GM18868 (cell line): ENCODE results near the gene PASD1.
A peak's percentile ranks its signal among the peaks of the same experiment; 100 is the strongest.

Source experiments
- ATAC-seq: cut with Tn5 transposase; IDR thresholded peaks from one replicate; pipeline ENCODE4 v1.9.1; 2021; ENCODE audit warnings: mild to moderate bottlenecking, moderate library complexity; ENCODE audit not compliant: unreplicated experiment

Gene PASD1

DNA sequence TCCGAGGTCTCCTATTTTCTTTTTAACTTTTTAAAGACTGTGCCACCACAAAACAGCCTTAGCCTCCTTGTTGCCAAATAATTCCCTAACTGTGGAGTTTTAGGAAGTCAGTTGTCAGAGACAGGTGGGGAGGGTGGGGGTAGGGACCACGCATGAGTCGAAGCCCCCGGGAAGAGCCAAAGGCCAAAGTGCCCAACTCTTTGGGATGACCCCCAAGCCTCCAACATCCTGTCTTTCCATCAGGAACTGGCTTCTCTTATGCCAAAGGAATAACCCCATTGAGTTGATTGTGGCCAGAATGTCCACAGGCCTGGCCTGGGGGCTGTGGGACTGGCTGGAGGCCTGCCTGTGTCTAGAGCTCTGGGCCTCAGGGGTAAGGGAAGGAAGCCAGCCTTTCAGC is 137.6 kb downstream of the PASD1 start:
- ATAC-seq, result no peak

DNA sequence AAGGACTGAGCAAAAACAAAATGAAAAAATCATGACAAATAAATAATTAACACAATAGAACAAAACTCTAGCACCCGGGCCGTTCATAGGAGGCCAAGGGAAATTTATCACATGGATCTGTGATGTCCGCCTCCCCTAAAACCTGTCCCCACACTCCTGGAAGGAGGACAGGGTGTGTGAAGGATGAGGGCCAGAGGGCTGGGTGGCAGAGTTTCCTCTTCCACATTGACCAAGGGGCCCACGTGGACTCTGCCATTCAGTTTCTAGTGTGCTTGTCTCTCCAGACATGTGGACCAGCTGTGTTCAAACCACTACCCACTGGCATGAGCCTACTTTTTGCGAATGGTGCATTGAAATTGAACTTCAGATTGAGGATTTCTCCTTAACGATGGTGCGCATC is 138.1 kb downstream of the PASD1 start:
- no peak for ATAC-seq

DNA sequence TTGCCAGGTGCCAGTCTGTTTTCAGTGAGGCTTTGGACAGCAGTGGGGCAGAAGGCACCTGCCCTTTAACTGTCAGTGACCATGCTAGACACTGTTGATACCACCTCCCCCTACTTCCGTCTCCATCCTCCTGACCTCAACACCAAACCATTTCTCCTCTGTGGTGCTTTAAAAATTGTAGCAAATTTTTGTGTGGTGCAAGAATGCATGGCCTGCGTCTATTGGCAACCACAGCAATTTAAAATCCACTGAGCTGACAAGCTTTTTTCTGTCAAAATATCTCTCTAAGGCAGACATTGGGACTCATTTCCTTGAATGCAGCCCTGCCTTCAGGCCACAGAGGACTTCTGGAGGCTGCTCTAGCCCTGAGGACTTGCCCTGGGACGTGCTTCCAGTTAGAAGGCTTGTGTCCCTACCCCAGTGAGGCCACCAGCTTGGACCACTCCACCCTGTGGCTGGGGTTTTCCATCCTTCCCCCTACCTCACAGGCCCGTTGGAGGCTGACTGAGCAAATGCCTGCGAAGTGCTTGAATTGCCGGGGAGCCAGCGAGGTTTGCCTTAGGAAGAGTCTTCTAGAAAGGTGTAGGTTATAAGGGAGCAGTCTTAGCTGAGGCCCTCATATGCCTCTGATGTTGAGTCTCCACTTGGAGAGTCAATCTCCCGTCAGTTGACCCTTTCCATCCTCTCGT is 138.7 kb downstream of the PASD1 start:
- ATAC-seq, result no peak

DNA sequence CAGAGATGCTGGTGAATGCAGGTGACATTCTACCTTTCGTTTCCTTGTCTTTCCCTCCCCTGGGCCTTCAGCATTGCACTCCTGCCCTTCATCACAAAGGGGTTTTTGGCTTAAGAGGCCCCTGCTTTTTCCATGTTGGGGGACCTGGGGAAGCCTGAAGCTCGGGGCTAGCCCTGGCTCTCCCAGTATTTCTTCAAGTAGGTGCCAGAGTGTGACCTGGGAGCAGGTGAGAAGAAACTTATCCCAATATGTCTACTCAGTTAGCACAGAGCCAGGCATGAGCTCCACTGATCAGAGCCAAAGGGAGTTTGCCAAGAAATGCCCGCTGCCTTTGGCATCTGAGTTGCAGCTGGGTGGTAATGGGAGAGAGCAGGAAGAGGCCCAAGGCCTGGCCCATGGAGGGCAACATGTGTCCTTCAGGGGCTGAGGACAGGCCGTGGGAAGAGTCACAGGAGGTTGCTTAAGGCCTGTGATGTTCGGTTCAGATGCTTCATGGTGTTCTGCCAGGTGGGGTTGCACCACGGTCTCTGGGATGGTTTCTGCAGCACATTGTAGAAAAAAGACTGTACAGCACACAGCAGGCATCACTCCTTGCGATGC is 139.4 kb downstream of the PASD1 start:
- ATAC-seq, result no peak

DNA sequence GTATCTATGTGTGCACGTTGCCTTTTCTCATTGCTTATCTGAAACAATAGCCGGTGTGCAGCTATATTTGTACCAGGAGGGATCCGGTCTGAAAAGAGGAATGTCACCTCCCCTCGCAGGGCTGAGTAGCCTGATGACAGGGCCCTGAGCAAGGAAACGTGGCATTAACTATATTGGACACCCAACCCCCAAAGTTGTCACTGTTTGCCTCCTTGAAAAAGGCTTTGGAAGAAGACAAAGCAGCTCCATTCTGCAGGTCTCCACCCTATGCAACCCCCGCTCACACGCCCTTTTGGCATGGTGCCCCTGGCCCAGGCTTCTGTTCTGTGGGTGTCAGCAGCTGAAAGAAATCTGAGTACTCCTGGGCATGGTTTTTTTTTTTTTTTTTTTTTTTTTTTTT is 140.0 kb downstream of the PASD1 start:
- no peak for ATAC-seq

DNA sequence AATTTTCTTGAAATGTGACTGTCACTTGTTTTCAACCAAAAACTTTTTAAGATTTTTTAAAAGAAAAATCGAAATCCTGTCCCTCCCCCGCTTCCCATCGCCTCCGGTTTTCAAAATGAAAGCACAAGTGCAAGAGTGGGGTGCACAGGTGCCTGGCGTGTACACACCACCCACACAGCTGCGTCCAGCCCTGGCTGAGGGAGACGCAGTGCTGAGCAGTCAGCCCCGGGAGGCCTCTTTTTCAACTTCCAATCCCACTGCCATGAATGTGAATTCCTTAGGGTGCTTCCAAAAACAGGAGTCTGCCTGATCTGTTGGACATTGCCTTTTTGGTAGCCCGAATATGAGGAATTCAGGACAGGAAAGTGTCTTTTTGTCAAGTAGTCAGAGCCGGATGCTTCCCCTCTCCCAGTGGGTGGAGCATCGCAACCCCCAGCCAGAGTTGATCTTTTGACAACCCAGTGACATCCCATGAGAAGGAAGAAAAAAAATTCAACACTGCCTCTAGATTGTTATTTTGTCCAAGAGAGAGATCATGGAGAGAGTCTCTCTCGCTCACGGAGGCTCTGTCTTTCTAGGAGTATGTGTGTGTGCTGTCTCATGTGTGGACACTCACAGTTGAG is 140.7 kb downstream of the PASD1 start:
- no peak for ATAC-seq

DNA sequence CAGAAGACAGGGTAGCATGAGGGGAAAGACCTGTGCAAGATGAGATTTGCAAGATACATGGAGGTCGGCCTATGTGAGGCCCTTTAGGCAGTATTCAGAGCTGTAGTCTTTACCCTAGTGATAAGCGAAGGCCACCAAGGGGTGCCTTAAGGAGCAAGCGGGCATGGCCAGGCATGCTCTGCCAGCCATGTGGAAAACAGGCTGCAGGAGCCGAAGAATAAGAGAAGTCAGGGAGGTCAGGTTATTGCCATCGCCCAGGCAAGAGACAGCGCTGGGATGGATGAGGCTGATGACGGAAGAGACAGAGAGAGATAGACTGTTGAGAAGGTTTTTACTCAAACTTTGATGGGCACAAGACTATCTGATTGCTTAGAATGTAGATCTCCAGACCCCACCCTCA is 145.3 kb downstream of the PASD1 start:
- ATAC-seq, result no peak

DNA sequence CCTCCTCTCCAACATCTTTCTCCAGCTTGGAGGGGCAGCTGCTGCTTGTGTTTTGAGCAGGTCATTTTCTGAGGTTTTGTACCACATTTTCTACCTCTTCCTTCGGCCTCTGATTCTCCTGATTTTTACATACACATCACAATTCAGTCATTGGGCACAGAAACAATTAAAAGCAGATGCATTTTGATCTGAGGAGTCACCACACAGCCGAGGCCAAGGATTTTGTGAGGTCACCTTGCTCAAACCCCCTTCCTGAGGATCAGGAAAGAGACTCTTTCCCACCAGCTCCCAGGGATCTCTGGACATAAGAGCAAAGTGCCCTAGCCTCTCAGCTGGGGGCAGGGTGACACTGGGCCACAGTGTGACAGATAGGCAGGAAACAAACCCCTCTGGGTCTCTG is 147.0 kb downstream of the PASD1 start:
- no peak for ATAC-seq

DNA sequence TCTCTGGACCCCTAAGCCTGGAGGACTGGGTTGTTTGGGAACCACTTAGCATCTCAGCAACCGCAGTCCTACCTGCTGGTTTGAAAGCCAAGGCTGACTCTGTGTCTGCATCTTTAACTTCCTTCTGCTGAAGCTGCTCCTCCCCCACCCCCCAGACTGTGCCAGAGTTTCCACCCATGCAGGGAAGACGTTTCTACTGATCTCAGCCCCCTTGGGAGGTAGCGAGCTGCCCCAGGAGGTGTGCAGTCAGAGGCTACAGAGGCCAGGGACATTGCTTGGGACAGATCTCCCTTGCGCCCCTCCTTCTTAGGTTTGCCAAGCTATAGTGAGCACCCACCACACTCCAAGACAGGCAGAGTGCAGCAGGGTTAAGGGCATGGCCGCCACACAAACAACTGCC is 147.7 kb downstream of the PASD1 start:
- no peak for ATAC-seq

DNA sequence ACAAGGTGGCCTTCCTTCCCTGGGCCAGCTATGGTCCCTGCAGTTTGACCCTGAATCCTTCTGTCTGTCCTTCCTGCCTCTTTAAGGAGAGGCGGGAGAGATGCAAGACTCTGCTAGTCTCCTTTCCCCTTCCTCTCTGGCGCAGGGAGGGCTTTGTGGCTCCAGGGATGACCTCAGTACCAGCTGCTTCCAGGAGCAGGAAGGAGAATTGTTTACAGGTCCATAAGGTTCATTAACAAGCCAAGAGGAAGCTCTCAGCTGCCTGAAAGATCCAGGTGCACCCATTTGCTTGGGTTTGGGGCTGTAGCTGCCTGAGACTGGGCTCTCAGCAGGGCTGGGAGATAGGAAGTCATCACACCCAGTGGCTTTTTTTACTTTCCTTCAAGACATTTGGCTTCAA is 148.3 kb downstream of the PASD1 start:
- no peak for ATAC-seq

DNA sequence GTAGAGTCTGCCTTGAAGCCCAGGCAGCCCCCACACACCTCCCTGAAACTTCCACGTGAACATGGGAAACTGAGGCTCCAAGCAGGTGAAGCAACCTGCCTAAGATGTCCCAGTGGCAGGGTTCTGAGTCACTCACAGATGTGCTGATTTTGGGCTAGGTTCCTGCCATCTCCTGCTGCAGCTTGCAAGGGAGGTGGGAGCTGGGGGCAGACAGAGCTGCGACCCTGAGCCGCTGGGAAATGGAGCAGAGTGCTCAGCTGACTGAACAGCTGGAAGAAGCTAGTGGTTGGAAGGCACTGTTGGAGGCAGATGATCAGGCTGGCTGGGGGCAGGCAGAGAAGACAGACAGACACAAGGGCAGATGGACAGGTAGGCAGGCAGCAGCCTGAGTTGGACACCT is 148.8 kb downstream of the PASD1 start:
- no peak for ATAC-seq

DNA sequence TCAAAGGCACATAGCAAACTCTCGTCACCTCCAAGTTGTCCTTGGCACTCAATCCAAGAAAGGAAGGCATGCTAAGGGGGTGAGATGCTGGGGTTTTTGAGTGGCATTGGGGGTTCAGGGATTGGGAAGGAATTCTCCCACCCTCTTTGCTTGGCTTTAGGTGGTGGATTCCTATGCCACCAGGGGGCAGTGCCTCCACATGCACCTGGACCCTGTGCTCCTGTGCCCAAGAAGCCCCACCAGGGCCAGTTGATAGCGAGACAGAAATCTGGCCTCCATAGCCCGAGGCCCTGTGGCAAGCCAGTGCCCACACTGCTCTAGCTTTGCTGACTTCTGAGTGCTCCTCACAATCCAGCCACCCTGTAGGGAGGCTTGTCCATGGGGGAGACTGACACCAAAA is 150.4 kb downstream of the PASD1 start:
- peak; percentile 52 for ATAC-seq

DNA sequence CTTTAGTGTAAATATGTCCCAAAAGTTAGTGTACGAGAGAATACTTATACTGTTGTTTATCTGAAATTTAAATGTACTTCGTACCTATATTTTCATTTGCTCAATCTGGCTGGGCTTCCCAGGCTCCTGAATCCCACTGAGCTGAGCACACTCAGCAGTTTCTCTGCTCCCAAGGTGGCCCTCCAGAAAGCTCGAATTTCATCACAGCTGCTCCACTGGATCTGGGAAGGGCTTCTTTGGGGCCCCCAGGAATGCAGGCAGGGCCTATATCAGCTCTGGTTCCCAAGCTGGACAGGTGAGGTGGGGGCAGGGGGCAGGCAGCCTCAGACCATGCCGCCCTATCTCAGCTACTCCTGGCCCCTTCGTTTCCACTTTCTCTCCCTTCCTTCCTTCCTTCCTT is 150.9 kb downstream of the PASD1 start:
- ATAC-seq, result no peak

DNA sequence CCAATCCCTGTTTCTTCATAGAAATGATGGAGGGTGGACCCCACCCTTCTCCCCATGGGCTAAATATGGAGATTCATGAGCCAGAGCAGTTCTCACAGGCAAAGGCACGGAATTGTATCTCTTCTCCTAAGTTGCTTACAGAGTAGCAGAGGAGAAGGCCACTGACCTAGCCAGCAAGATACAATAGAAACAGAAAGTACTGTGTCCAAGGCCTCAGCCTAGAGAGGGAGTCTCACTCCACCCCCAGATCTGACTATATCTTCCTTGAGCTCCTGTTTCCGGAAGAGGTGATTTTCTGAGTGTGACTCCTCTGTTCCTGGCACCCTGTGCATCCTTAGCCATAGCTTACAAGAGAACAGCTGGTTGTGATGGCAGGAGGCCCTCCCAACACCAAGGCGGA is 152.3 kb downstream of the PASD1 start, which contains the start of gene FATE1:
TSS of gene FATE1 (plus strand) at position 284 of the 400 bp plus-strand sequence. CDS start at position 369, 85 bp downstream.
- no peak for ATAC-seq

DNA sequence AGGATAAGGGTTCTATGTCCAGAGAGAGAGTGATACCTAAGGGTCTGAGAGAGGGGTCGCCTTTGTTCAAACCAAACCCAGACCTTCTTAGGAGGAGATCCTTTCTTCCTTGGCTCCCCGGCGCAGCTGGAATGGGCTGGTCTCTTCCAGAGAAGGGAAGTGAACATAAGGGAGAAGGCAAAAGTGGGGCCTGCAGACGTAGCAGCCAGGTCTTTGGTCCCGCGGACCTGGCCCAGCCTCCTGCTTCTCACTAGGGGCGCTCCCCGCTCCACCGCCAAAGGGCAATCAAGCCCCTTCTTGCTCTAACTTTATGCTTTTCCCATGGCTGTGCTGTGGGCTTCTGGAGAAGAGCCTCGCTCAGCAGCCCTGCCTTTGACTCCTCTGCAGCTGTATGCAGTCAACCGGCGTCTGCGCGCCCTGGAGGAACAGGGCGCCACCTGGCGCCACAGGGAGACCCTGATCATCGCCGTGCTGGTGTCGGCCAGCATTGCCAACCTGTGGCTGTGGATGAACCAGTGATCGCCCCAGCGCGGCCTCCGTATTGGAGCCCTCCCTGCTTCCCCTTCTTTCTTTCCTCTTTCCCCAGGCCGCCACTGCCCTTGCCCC is 158.9 kb downstream of the PASD1 start:
- peak; percentile 68 for ATAC-seq

DNA sequence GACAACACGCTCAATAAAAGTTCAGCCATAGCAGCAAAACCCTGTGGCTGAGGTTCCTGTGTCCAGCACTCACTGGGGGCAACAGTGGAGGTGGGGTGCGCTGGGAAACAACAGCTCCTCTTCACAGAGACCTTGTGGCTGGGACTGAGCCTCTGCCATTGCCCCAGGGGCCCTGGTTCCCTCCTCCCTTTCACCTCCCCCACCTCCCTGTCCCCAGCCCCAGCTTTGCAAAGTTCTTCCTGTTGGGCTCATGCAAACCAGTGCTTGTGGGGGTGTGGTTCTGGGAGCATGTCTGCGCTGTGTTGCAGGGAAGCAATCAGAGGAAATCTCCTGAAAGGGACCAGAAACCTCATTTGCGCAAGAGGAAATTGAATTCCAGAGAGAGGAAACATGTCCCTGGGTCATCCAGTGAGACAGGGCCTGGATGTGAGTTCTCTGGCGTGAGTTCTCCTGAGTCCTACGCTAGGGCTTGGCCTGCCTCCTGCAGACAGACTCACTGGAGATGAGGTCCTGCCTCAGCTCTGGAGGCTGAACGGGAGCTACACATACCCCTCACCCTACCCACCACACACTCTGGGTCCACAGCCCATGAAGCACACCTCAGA is 159.8 kb downstream of the PASD1 start:
- ATAC-seq, result no peak

DNA sequence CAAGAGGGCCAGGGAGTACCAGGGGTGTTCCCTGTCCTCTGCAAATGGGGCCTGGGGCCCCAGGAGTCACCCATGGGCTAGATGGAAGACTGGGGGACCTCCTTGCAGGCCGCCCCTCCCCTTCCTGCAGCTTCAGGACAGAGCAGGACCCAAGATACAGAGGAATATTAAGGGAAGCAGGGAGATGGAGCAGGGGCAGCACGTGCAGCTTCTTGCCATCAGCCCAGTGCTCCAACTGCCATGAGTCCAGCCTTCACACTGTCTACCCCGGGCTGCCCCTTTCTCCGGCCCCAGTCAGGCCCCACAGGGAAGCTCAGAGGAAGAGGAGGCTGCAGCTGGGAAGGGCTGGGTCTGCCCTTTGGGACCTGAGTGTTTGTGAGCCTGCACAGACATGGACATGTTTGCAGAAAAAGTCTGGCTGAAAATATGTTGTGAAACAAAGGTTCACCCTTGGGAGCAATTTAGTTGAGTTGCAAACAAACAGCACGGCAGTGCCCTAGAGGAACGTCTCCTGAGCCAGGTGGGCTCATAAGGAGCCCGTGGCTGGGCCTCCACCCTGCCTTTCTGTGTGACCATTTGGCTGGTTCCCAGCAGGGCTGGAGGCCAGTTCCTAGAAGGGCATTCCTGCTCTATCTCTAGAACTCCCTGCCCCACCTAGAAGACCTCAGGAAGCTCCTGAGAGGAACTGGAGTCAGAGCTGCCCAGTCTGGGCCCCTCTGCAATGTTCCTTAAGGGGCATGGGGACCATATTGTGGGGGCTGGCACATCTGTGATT is 161.3 kb downstream of the PASD1 start:
- no peak for ATAC-seq

DNA sequence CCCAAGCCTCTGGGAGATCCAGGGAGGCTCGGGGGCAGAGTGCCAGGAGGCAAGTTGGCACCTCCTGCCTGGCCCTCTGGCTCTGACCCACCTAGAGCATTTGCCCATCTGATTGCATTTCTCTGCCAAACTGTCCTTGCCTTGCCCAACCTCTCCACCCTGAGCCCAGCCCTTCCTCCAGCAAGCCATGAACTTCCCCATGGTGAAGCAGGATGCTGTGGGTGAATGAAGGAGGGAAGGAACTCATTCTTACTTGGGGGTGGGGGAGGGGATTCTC is 161.8 kb downstream of the PASD1 start:
- ATAC-seq, result no peak
